Renal cortical epithelial cell (primary cell): Measurements from ENCODE around the gene CDK11B. TPM values are rescaled to one million over a fixed set of nuclear protein-coding genes. Genes with fewer than 3 reads are reported as not detected.
"Not testable (repeated sequence)": the region's sequence is repeated elsewhere in the genome, so short reads cannot be mapped to it uniquely, and the experiment has no call there.

Experiments used
- DNase-seq: peaks from one replicate; pipeline ENCODE4 v3.0.0-alpha.2; 2011; ENCODE audit warnings: low read depth
- total RNA-seq: library from RNA; depleted of rRNA; stranded (reverse); fragments of >200 nt; gene quantifications from 2 replicates; pipeline ENCODE4 v1.2.3, GENCODE V29; 2014

The CDK11B gene
- total RNA-seq, 1 donor from 2014 or later, result 15.5 TPM

DNA sequence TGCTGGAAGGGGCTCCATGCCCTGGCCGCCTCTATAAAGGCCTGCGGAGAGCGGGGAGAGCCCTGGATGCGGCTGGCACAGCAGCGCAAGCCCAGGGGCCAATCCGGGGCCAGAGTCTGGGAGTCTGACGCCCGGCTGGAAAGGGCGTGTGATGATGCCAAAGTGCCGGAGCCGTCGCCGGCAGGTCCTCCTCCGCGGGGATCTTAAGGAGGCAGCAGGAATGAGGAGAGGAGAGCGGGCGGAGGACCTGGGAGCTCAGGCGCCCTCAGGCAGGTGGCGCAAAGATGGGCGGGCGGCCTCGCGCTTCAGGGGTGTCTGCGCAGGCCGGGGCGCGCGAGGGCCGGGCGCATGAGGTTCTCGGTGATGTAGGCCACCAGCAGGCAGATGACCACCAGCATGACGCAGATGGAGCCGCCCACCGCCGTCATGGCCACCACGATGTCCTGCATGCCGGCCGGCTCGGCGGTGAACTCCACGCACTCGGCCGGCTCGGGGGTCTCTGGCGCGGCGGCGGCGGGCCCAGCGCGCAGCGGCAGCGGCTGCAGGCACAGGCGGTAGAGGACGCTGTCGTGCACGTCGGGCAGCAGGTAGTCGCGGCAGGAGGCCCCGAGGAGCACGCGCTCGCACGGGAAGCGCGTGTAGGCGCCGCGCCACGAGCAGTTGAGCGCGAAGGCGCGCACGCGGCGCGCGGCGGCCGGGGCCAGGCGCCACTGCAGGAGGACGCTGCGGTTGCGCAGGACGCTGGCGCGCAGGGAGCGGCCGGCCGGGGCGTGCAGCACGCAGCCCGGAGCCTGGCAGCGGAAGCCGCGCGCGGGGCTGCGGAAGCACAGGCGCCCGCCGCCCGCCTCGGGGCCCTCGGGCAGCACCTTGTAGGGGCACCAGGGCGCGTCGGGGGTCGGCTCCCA lies 59.5 kb downstream of the CDK11B start:
- no peak for DNase-seq

DNA sequence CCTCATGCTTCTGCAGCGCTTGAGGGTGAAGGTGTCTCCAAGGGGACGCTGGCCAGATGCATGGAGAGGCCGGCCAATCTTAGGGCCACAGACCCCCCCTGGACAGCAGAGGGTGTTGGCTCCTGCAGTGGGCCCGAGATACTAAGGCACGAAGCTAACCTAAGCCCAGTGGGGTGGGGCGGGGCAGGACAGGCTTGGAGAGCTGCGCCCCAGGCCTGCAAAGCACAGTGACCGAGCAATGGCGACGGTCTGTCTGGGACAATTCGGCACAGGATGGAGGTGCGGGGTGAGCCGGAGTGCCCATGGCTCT lies 60.1 kb downstream of the CDK11B start:
- DNase-seq, result no peak

DNA sequence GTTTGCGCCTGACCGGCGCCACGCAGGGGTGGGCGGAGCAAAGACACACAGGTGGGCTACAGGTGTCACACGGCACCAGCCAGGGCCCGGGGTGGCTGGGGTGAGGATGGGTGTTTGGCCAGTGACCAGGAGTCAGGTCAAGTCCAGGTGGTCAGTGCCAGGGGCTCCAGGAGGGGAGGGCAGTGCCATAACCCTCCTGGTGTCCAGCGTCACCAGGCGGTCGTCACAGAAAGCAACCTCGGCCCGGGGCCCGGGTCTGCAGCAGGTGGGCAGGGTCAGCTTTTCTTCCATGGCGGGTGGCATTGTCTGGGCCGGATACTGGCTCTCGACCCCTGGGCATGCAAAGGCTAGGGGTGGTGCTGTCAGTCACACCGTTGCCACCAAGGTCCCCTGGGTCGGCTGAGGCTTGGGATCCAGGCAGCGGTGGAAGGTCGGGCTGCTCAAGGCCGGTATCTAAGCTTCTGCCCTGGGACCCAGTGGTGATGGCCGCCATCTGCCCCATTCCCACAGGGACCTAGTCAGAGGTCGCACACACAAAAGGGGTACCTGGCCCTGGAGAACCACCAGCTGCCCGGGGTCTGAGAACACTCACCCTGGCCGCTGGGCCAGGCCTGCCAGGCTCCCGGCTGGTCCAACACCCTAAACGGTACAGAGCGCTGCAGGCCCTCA lies 60.6 kb downstream of the CDK11B start:
- no peak for DNase-seq

DNA sequence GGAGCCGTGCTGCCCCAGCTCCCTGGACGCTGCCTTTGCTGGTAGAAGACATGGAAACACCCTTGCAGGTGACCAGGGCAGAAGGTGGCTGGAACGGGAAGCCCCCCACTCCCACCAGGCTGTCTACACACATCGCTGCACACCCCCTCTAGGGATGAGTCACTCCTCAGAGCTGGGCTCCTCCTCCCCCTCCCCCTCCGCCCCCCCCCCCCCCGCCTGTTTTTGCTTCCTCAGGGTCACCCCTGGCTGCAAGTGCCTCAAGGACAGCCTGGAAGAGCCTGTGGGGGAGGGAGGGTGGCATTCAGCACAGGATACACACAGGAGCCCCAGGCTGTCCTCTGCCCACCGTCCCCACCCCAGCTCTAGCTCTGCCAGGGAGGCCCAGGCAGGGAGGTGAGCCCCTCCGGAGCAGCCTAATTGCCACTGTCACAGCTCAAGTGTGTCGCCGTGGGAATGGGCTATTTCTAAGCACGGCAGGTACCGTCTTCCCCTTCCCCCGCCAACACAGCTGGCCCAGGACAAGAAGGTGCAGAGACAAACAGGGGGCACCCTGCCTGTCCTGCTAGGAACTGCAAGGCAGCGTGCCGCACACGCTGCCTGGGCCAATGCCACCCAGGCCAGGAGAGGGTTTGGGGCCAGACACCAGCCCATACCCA lies 61.4 kb downstream of the CDK11B start:
- DNase-seq, result no peak

GRCh38 chr1:1596493-1597274 lies 62.1 kb downstream of the CDK11B start:
- no peak for DNase-seq

GRCh38 chr1:1595341-1595740 lies 63.5 kb downstream of the CDK11B start:
- not testable (repeated sequence) for DNase-seq

- DNase-seq, result no peak
Measured at GRCh38 chr1:1594602-1595260, 64.1 kb downstream of the CDK11B start.

DNA sequence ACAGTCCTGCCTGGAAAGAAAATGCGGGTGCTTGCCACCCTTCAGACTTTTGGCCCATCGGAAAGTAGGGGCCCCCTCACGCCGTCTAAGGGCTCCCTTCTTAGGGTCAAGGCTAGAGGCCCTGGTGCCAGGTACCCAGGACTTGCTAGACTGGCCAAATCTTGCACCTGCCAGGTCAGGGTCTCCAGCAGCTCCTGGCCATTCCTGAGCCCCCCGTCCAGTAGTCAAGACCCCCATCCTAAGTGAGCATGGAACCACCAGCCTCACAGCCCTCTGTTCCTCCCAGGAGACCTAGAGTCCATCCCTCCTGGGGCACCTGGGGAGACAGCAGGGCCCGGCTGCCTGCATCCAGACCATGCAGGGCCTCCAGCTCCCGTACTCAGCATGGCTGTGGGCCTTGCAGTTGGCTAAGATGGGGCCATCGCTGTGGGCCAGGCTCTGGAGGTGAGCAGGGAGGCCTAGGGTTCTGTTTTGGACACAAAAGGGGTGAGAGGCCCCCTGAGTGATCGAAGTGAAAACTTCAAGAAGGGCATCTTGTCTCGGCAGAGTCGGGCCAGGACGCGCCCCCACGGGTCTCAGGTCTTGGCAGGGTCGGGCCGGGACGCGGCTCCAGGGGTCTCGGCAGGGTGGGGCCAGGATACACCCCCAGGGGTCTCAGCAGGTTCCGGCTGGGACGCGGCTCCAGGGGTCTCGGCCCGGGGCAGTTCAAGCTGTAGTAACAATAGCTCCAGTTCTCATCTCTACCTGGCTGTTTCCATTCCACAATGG lies 64.8 kb downstream of the CDK11B start:
- DNase-seq, result no peak

- no peak for DNase-seq
Measured at GRCh38 chr1:1591452-1591851, 67.4 kb downstream of the CDK11B start.

Other genes starting within 250 kb of the CDK11B start
- 0.10 and 0.17 TPM in 2 replicates for gene ANKRD65, start 237.7 kb downstream of the CDK11B start, total RNA-seq
- gene VWA1, start 223.3 kb downstream of the CDK11B start, total RNA-seq, result 14.4 and 19.1 TPM in 2 replicates
- under 0.01 and 5.2 TPM in 2 replicates for gene ATAD3C, start 209.3 kb downstream of the CDK11B start, total RNA-seq
- gene ATAD3B, start 187.2 kb downstream of the CDK11B start, total RNA-seq, result 12.2 and 18.6 TPM in 2 replicates
- 27.0 and 42.0 TPM in 2 replicates for gene ATAD3A, start 146.8 kb downstream of the CDK11B start, total RNA-seq
- gene TMEM240, start 118.4 kb downstream of the CDK11B start, total RNA-seq, result 0.35 and 1.1 TPM in 2 replicates
- 78.7 and 87.2 TPM in 2 replicates for gene SSU72, start 84.1 kb downstream of the CDK11B start, total RNA-seq
- gene FNDC10, start 58.9 kb downstream of the CDK11B start, total RNA-seq, result 0.52 and 2.4 TPM in 2 replicates
- 32.0 and 68.2 TPM in 2 replicates for gene MIB2, start 43.5 kb downstream of the CDK11B start, total RNA-seq
- gene MMP23B, start 26.8 kb downstream of the CDK11B start, total RNA-seq, result 4.0 and 14.9 TPM in 2 replicates
- 10.8 and 64.3 TPM in 2 replicates for gene SLC35E2B, start 33.8 kb upstream of the CDK11B start, total RNA-seq
- gene CDK11A, start 65.4 kb upstream of the CDK11B start, total RNA-seq, result 3.6 and 15.1 TPM in 2 replicates
- 34.9 and 48.4 TPM in 2 replicates for gene NADK, start 119.5 kb upstream of the CDK11B start, total RNA-seq
- gene GNB1, start 232.1 kb upstream of the CDK11B start, total RNA-seq, result 109 and 209 TPM in 2 replicates